ENCODE data around the gene CYBA. TPM values are rescaled to one million over a fixed set of nuclear protein-coding genes. Genes with fewer than 3 reads are reported as not detected.

The CYBA gene
- total and polyA plus RNA-seq, 9 of the 15 experiments (the other 6 are each of a cell fraction or from before 2014, with no cell fraction given), result 0.34 to 683 (median 93.0) TPM

DNA sequence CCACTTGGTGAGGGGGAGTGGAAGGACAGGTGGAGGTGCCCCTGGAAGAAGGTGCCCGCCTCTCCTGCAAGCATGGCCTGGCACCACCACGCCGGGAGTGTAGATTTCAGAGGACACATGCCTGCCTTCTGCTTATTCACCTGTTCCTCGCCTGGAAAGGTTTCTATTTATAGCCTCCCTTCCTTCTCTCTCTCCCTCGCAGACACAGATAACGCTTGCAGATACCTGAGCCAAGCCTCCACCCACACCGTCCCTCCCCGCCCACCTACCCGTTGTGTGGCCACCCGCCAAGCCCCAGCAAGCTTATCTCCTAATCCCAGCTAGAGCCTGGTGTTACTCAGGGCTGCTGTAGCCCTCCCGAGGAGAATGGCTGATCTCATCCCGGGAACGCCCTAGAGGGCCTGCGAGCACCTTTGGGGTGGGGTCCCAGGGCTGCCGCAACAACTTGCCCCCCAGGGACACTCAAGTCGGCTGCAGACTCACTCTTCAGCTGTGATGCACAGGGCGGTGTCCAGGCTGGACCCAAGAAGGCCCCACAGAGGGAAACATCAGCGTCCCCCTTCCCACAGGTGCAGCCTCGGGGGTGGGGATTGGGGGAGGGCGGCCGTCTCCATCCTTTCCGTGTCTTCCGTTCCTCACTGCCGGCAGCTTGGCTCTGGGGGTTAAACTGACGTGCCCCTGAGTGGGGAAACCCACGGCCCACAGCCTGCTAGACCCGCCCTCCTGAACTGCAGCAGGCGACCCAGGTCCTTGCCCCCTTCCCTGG, 37.3 kb upstream of the CYBA start (continued):
- TF ChIP-seq, protein P1, sequence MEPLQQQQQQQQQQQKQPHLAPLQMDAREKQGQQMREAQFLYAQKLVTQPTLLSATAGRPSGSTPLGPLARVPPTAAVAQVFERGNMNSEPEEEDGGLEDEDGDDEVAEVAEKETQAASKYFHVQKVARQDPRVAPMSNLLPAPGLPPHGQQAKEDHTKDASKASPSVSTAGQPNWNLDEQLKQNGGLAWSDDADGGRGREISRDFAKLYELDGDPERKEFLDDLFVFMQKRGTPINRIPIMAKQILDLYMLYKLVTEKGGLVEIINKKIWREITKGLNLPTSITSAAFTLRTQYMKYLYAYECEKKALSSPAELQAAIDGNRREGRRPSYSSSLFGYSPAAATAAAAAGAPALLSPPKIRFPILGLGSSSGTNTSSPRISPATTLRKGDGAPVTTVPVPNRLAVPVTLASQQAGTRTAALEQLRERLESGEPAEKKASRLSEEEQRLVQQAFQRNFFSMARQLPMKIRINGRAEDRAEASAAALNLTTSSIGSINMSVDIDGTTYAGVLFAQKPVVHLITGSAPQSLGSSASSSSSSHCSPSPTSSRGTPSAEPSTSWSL (CRISPR knock-in tag; IDR thresholded peaks at IDR 0.05; ENCODE audit: borderline replicate concordance), result no peak
- TF ChIP-seq, protein P2, sequence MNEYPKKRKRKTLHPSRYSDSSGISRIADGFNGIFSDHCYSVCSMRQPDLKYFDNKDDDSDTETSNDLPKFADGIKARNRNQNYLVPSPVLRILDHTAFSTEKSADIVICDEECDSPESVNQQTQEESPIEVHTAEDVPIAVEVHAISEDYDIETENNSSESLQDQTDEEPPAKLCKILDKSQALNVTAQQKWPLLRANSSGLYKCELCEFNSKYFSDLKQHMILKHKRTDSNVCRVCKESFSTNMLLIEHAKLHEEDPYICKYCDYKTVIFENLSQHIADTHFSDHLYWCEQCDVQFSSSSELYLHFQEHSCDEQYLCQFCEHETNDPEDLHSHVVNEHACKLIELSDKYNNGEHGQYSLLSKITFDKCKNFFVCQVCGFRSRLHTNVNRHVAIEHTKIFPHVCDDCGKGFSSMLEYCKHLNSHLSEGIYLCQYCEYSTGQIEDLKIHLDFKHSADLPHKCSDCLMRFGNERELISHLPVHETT (CRISPR knock-in tag; conservative IDR thresholded peaks at IDR 0.05 in 1 of 2, IDR thresholded peaks at IDR 0.05 in 1 of 2), result no peak
- TF ChIP-seq, protein P3, sequence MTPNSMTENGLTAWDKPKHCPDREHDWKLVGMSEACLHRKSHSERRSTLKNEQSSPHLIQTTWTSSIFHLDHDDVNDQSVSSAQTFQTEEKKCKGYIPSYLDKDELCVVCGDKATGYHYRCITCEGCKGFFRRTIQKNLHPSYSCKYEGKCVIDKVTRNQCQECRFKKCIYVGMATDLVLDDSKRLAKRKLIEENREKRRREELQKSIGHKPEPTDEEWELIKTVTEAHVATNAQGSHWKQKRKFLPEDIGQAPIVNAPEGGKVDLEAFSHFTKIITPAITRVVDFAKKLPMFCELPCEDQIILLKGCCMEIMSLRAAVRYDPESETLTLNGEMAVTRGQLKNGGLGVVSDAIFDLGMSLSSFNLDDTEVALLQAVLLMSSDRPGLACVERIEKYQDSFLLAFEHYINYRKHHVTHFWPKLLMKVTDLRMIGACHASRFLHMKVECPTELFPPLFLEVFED (CRISPR knock-in tag; conservative IDR thresholded peaks at IDR 0.05), result no peak
- TF ChIP-seq KLF16 (IDR thresholded peaks at IDR 0.05), result peak; percentile 92
- TF ChIP-seq NFRKB (IDR thresholded peaks at IDR 0.05; ENCODE audit: low read depth), result no peak
- TF ChIP-seq HOMEZ (CRISPR knock-in tag; IDR thresholded peaks at IDR 0.05), result no peak
- no peak for TF ChIP-seq NR3C1 (CRISPR knock-in tag; IDR thresholded peaks at IDR 0.05)
- TF ChIP-seq, protein P4, sequence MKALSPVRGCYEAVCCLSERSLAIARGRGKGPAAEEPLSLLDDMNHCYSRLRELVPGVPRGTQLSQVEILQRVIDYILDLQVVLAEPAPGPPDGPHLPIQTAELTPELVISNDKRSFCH (CRISPR knock-in tag; IDR thresholded peaks at IDR 0.05), result no peak
- TF ChIP-seq, protein P4 (tag; IDR thresholded peaks at IDR 0.05), result peak; percentile 76
- no peak for TF ChIP-seq ZBTB34 (CRISPR knock-in tag; IDR thresholded peaks at IDR 0.05)
- TF ChIP-seq ZFPM2 (CRISPR knock-in tag; IDR thresholded peaks at IDR 0.05), result no peak
- no peak for TF ChIP-seq CEBPB (tag; IDR thresholded peaks at IDR 0.05)
- peak; percentile 95 for TF ChIP-seq HMGN3 (IDR thresholded peaks at IDR 0.05; ENCODE audit: borderline replicate concordance, extremely low read depth, insufficient read length, low read depth, low read length)
- TF ChIP-seq RBM15 (IDR thresholded peaks at IDR 0.05; ENCODE audit: insufficient read depth, low read length), result no peak
- peak; percentile 53; the same call in 1 of the 2 replicates for TF ChIP-seq FOXP1 (CRISPR knock-in tag; IDR thresholded peaks at IDR 0.05)
- peak; percentile 46; the same call in 1 of the 2 replicates for TF ChIP-seq ESRRA (IDR thresholded peaks at IDR 0.05; ENCODE audit: borderline replicate concordance, low read depth)
- TF ChIP-seq PREB (CRISPR knock-in tag; IDR thresholded peaks at IDR 0.05), result peak; percentile 86; the same call in 1 of the 2 replicates
